Kidney (tissue), 14 donors: ENCODE measurements around the gene MLXIPL. TPM values are rescaled to one million over a fixed set of nuclear protein-coding genes. Genes with fewer than 3 reads are reported as not detected.
"Not testable (repeated sequence)": the region's sequence is repeated elsewhere in the genome, so short reads cannot be mapped to it uniquely, and the experiment has no call there.

ENCODE experiments used
- DNase-seq, 5 donors: peaks; one replicate each; pipeline ENCODE4 v3.0.0-alpha.2; 2013 to 2020
- FAIRE-seq: peaks from 2 replicates; lab custom pipeline; 2012; peaks lifted over from hg19 to GRCh38; lab: Jason Lieb, UNC
- H3K27ac ChIP-seq, 2 donors: one replicate each; pipeline ENCODE4 v1.7.0; 2013; ENCODE audit warnings: low read depth in 2 of 2, low read length in 2 of 2, inconsistent platforms in 1 of 2
- H3K27me3 ChIP-seq: one replicate; pipeline ENCODE4 v1.7.1; 2013; ENCODE audit warnings: low read length, inconsistent platforms; ENCODE audit not compliant: control insufficient read depth, insufficient read depth
- H3K36me3 ChIP-seq, 3 donors: one replicate each; pipeline versions ENCODE4 v1.7.0 to v1.7.1; 2013; ENCODE audit warnings: low read length in 3 of 3, control low read depth in 1 of 3, inconsistent platforms in 1 of 3; ENCODE audit not compliant: insufficient read depth in 3 of 3, control insufficient read depth in 2 of 3
- H3K4me1 ChIP-seq, 3 donors: one replicate each; pipeline versions ENCODE4 v1.7.0 to v1.7.1; 2013; ENCODE audit warnings: low read length in 3 of 3, inconsistent platforms in 1 of 3, low read depth in 1 of 3; ENCODE audit not compliant: control insufficient read depth in 2 of 3, insufficient read depth in 2 of 3
- H3K4me3 ChIP-seq, 3 donors: one replicate each; pipeline versions ENCODE4 v1.7.0 to v1.8.1; 2013; ENCODE audit warnings: low read length in 3 of 3, control low read depth in 1 of 3, inconsistent platforms in 1 of 3
- H3K9ac ChIP-seq, 3 donors: one replicate each; pipeline versions ENCODE4 v1.7.0 to v1.7.1; 2013; ENCODE audit warnings: low read length in 3 of 3, control low read depth in 1 of 3, inconsistent platforms in 1 of 3
- H3K9me3 ChIP-seq, 3 donors: one replicate each; pipeline versions ENCODE4 v1.7.0 to v1.7.1; 2013; ENCODE audit warnings: low read length in 3 of 3, control low read depth in 1 of 3, inconsistent platforms in 1 of 3; ENCODE audit not compliant: control insufficient read depth in 2 of 3, insufficient read depth in 1 of 3
- intact Hi-C: fragments of 100-400 bp; cut with DNase I; formaldehyde crosslinking; loops from one replicate; pipeline ENCODE4 v1.11.1; 2022
- polyA plus RNA-seq: library from polyadenylated mRNA; stranded (reverse); fragments of 350-450 nt; fragmentation: Illumina TruSeq; extraction: RNeasy Lipid Tissue Mini Kit (QIAGEN cat#74804); gene quantifications from one replicate; pipeline ENCODE4 v1.2.3, GENCODE V29; 2014; ENCODE audit warnings: low read depth, low replicate concordance; ENCODE audit not compliant: insufficient read depth
- total RNA-seq: library from RNA; stranded (reverse); fragmentation: NEBNext Ultra II Directional; extraction: Animal tissue kit (Norgen Biotek cat#: 25700); gene quantifications from one replicate; pipeline ENCODE4 v1.2.1, GENCODE V29; 2021
- TF ChIP-seq, protein P1 (sequence below): IDR thresholded peaks from 3 replicates; pipeline ENCODE4 v1.5.1; 2012; ENCODE audit warnings: mild to moderate bottlenecking, moderate library complexity, borderline replicate concordance; ENCODE audit not compliant: insufficient read depth; ENCODE audit errors: extremely low read depth
- donor health status: control.
- donor health status: control.
- donor health status: control.
- donor health status: control.
- donor health status: control.
- donor health status: DM: yes; HTN: yes; CAD: no.
- donor health status: Normal renal cell carcinoma (clear cell type).

Gene MLXIPL
- total and polyA plus RNA-seq, 2 donors from 2014 or later = 26.2 to 27.9 TPM

GRCh38 chr7:73582664-73583202 is 41.6 kb downstream of the MLXIPL start:
- H3K4me3 ChIP-seq = no peak overlapping the region
- TF ChIP-seq, protein P1, sequence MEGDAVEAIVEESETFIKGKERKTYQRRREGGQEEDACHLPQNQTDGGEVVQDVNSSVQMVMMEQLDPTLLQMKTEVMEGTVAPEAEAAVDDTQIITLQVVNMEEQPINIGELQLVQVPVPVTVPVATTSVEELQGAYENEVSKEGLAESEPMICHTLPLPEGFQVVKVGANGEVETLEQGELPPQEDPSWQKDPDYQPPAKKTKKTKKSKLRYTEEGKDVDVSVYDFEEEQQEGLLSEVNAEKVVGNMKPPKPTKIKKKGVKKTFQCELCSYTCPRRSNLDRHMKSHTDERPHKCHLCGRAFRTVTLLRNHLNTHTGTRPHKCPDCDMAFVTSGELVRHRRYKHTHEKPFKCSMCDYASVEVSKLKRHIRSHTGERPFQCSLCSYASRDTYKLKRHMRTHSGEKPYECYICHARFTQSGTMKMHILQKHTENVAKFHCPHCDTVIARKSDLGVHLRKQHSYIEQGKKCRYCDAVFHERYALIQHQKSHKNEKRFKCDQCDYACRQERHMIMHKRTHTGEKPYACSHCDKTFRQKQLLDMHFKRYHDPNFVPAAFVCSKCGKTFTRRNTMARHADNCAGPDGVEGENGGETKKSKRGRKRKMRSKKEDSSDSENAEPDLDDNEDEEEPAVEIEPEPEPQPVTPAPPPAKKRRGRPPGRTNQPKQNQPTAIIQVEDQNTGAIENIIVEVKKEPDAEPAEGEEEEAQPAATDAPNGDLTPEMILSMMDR = no peak
- DNase-seq (no peak), FAIRE-seq (no peak)
- H3K4me1 ChIP-seq = peaks cover 0 to 6% (median 0%) of the 10 kb centered on the region in 3 donors
- no peaks in the 10 kb centered on the region for H3K9me3 ChIP-seq
- H3K27me3 ChIP-seq = no peaks in the 10 kb centered on the region
- no peaks in the 10 kb centered on the region for H3K36me3 ChIP-seq
- no peak overlapping the region for H3K27ac ChIP-seq
- H3K9ac ChIP-seq = no peak overlapping the region
- intact Hi-C loops = no loop called here

GRCh38 chr7:73581006-73581405 is 43.3 kb downstream of the MLXIPL start:
- H3K4me3 ChIP-seq, intact Hi-C loops, H3K9ac ChIP-seq, H3K9me3 ChIP-seq, H3K36me3 ChIP-seq, H3K27ac ChIP-seq, H3K27me3 ChIP-seq, FAIRE-seq: not testable (repeated sequence)
- peaks cover 0 to 16% (median 0%) of the 10 kb centered on the region in 3 donors for H3K4me1 ChIP-seq
- peak in 1 of 5 donors; percentile 26 for DNase-seq

DNA sequence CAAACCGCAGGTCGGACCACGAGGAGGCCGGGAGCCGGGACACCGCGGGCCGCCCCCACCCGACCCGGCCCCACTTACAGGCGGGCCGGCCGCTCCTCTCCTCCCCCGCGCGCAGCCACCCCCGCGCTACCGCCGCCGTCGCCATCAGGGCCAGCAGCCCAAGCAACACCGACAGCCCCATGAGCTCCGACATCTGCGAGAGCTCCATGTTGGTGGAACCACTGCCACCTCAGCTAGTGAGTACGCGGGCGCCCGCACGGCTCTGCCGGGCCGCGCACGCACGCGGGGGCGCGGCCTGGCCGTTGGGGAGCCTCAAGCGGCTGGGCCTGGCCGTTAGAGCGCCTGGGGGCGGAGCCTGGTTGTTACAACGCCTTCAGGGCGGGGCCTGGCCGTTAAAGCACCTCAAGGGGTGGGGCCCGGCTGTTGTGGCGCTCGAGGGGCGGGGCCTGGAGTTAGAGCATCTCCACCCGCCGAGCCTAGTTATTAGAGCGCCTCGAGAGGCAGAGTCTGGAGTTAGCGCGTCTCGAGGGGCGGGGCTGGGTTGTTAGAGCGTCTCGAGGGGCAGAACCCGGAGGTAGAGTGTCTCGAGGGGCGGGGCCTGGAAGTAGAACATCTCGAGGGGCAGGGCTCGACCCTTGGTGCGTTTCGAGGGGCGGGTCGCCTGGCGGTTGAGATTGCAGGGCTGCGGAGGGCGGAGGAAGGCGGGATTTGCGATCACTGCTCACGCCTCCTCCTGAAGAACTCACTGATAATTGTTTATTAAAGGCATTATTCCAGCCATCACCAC is 45.8 kb downstream of the MLXIPL start, which contains the start of gene TBL2:
Gene TBL2 (minus strand): TSS at position 238 of the 787 bp plus-strand sequence. CDS start 30 bp downstream, at position 208.
- TF ChIP-seq, protein P1 = peak; percentile 13

More for the DNA sequence above, 45.8 kb downstream of the MLXIPL start, which contains the start of gene TBL2:
- H3K27ac ChIP-seq = peak within 1 kb of the TSS; percentile 80 to 90
- no peaks in the 10 kb centered on the region for H3K27me3 ChIP-seq
- no peaks in the 10 kb centered on the region for H3K9me3 ChIP-seq
- intact Hi-C loops = no loop called here
- H3K36me3 ChIP-seq = peaks cover 2 to 13% (median 9%) of the 10 kb centered on the region in 3 donors
- FAIRE-seq = peak; percentile 46
- peak within 1 kb of the TSS; percentile 47 to 92 (median 75) for H3K9ac ChIP-seq
- H3K4me3 ChIP-seq = peak within 1 kb of the TSS; percentile 63 to 86 (median 80)
- H3K4me1 ChIP-seq = peaks cover 0 to 16% (median 0%) of the 10 kb centered on the region in 3 donors
- DNase-seq = peak; percentile 99 to 100 (median 99)
